H9 (cell line): ENCODE data around the gene POR. TPM values are rescaled to one million over a fixed set of nuclear protein-coding genes. Genes with fewer than 3 reads are reported as not detected.

Experiments used
- DNase-seq: peaks from one replicate; pipeline ENCODE4 v3.0.0-alpha.2; 2017
- H2AFZ ChIP-seq: one replicate; pipeline ENCODE4 v1.6.1; 2013; ENCODE audit warnings: mild to moderate bottlenecking, low read length, control low read depth, moderate library complexity
- H2AK5ac ChIP-seq: 2 replicates; pipeline ENCODE4 v1.6.1; 2013; ENCODE audit warnings: low read length, control low read depth, mixed read lengths; ENCODE audit not compliant: insufficient read length
- H2BK120ac ChIP-seq: one replicate; pipeline ENCODE4 v1.6.1; 2013; ENCODE audit warnings: low read depth, mild to moderate bottlenecking, low read length, control low read depth, inconsistent platforms; ENCODE audit not compliant: poor library complexity, severe bottlenecking
- H2BK12ac ChIP-seq: 2 replicates; pipeline ENCODE4 v1.6.1; 2013; ENCODE audit warnings: low read length, control low read depth, mixed read lengths, low read depth; ENCODE audit not compliant: insufficient read length
- H2BK15ac ChIP-seq: 2 replicates; pipeline ENCODE4 v1.6.1; 2013; ENCODE audit warnings: low read depth, low read length, control low read depth
- H2BK20ac ChIP-seq: one replicate; pipeline ENCODE4 v1.6.1; 2013; ENCODE audit warnings: low read depth, mild to moderate bottlenecking, low read length, control low read depth, inconsistent platforms; ENCODE audit not compliant: poor library complexity, severe bottlenecking
- H2BK5ac ChIP-seq: 2 replicates; pipeline ENCODE4 v1.6.1; 2013; ENCODE audit warnings: low read length, control low read depth, mixed read lengths; ENCODE audit not compliant: insufficient read length
- H3K14ac ChIP-seq: 2 replicates; pipeline ENCODE4 v1.6.1; 2013; ENCODE audit warnings: low read length, control low read depth; ENCODE audit not compliant: insufficient read depth
- H3K18ac ChIP-seq: 2 replicates; pipeline ENCODE4 v1.6.1; 2013; ENCODE audit warnings: low read depth, mild to moderate bottlenecking, mixed read lengths, low read length, control low read depth; ENCODE audit not compliant: insufficient read length
- H3K23ac ChIP-seq: 2 replicates; pipeline ENCODE4 v1.6.1; 2013; ENCODE audit warnings: low read length, control low read depth, mixed read lengths, low read depth; ENCODE audit not compliant: insufficient read length
- H3K23me2 ChIP-seq: 2 replicates; pipeline ENCODE4 v1.6.1; 2013; ENCODE audit warnings: low read depth, mild to moderate bottlenecking, mixed read lengths, low read length, control low read depth; ENCODE audit not compliant: insufficient read length, poor library complexity, severe bottlenecking
- H3K27ac ChIP-seq: 2 replicates; pipeline ENCODE4 v1.5.1; 2013; ENCODE audit warnings: low read length, control low read depth, mixed read lengths, low read depth; ENCODE audit not compliant: insufficient read length
- H3K27me3 ChIP-seq: 2 replicates; pipeline ENCODE4 v1.6.1; 2013; ENCODE audit warnings: low read length, control low read depth, inconsistent platforms; ENCODE audit not compliant: insufficient read depth
- H3K4ac ChIP-seq: 2 replicates; pipeline ENCODE4 v1.6.1; 2013; ENCODE audit warnings: low read depth, mild to moderate bottlenecking, control low read depth, inconsistent platforms, low read length, moderate library complexity
- H3K4me1 ChIP-seq: 2 replicates; pipeline ENCODE4 v1.6.1; 2013; ENCODE audit warnings: low read length, control low read depth, inconsistent platforms; ENCODE audit not compliant: insufficient read depth
- H3K4me2 ChIP-seq: 2 replicates; pipeline ENCODE4 v1.6.1; 2013; ENCODE audit warnings: low read length, control low read depth, mixed read lengths; ENCODE audit not compliant: insufficient read length, insufficient read depth
- H3K56ac ChIP-seq: 2 replicates; pipeline ENCODE4 v1.6.1; 2013; ENCODE audit warnings: low read depth, mild to moderate bottlenecking, mixed read lengths, low read length, control low read depth; ENCODE audit not compliant: insufficient read length
- H3K79me1 ChIP-seq: 2 replicates; pipeline ENCODE4 v1.6.1; 2013; ENCODE audit warnings: low read depth, mild to moderate bottlenecking, moderate library complexity, low read length, control low read depth, inconsistent platforms; ENCODE audit not compliant: insufficient read depth, poor library complexity, severe bottlenecking
- H3K79me2 ChIP-seq: 2 replicates; pipeline ENCODE4 v1.6.1; 2013; ENCODE audit warnings: low read length, control low read depth, inconsistent platforms; ENCODE audit not compliant: insufficient read depth
- H3K9ac ChIP-seq: 2 replicates; pipeline ENCODE4 v1.6.1; 2013; ENCODE audit warnings: low read length, control low read depth, mixed read lengths; ENCODE audit not compliant: insufficient read length; ENCODE audit errors: extremely low read depth
- H3K9me3 ChIP-seq: one replicate; pipeline ENCODE4 v1.6.1; 2013; ENCODE audit warnings: low read depth, low read length, inconsistent platforms; ENCODE audit not compliant: control insufficient read depth
- H3T11ph ChIP-seq: one replicate; pipeline ENCODE4 v1.6.1; 2013; ENCODE audit warnings: mild to moderate bottlenecking, low read length, control low read depth, inconsistent platforms
- H4K20me1 ChIP-seq: one replicate; pipeline ENCODE4 v1.6.1; 2013; ENCODE audit not compliant: control insufficient read depth, insufficient read length, insufficient read depth
- H4K5ac ChIP-seq: 2 replicates; pipeline ENCODE4 v1.6.1; 2013; ENCODE audit warnings: low read depth, mild to moderate bottlenecking, mixed read lengths, low read length, control low read depth; ENCODE audit not compliant: insufficient read length
- H4K8ac ChIP-seq: replicated peaks from 2 replicates; pipeline ENCODE4 v1.6.1; 2013; ENCODE audit warnings: low read length, control low read depth, mixed read lengths, low read depth; ENCODE audit not compliant: insufficient read length
- H4K91ac ChIP-seq: 2 replicates; pipeline ENCODE4 v1.6.1; 2013; ENCODE audit warnings: low read depth, mild to moderate bottlenecking, moderate library complexity, mixed read lengths, low read length, control low read depth; ENCODE audit not compliant: insufficient read length
- H3K27ac Mint-ChIP-seq, 3 experiments: 2 replicates in 2 of 3; 3 replicates in 1 of 3; pipeline ENCODE4 v1.8.0; 2020 to 2021; ENCODE audit warnings: mixed read lengths in 3 of 3, mild to moderate bottlenecking in 1 of 3, moderate library complexity in 1 of 3
- H3K27me3 Mint-ChIP-seq: 2 replicates; pipeline ENCODE4 v1.8.0; 2021; ENCODE audit warnings: low read depth, mild to moderate bottlenecking, moderate library complexity, mixed read lengths
- H3K36me3 Mint-ChIP-seq, 3 experiments: 2 replicates in 2 of 3; 3 replicates in 1 of 3; pipeline ENCODE4 v1.8.0; 2020 to 2021; ENCODE audit warnings: low read depth in 3 of 3, mixed read lengths in 3 of 3; ENCODE audit not compliant: insufficient read depth in 1 of 3
- H3K4me1 Mint-ChIP-seq, 2 experiments: 2 replicates each; pipeline ENCODE4 v1.8.0; 2020; ENCODE audit warnings: mixed read lengths in 2 of 2
- H3K4me3 Mint-ChIP-seq, 2 experiments: 2 replicates in 1 of 2; 3 replicates in 1 of 2; pipeline ENCODE4 v1.8.0; 2020 to 2021; ENCODE audit warnings: mild to moderate bottlenecking in 2 of 2, mixed read lengths in 2 of 2, moderate library complexity in 1 of 2
- H3K9me3 Mint-ChIP-seq, 2 experiments: 2 replicates in 1 of 2; 3 replicates in 1 of 2; pipeline ENCODE4 v1.8.0; 2020; ENCODE audit warnings: mild to moderate bottlenecking in 2 of 2, mixed read lengths in 2 of 2, moderate library complexity in 1 of 2
- WGBS: extraction: QIAGEN DNeasy Blood & Tissue Kit; methylation state at CpG from one replicate; pipeline ENCODE4 v1.1.7; 2013; ENCODE audit warnings: missing lambda C conversion rate, low lambda C conversion rate, mixed read lengths; ENCODE audit not compliant: insufficient read length; ENCODE audit errors: extremely low coverage; 5-methylcytosine and 5-hydroxymethylcytosine counted together
- total RNA-seq: library from RNA; stranded (reverse); gene quantifications from 2 replicates; pipeline ENCODE4 v1.2.1, GENCODE V29; 2021
- TF ChIP-seq, protein P1 (sequence below): fragments of 200-600 bp; sonication (generic); conservative IDR thresholded peaks from 3 replicates; pipeline ENCODE4 v1.8.0; 2021; ENCODE audit warnings: antibody characterized with exemption, mild to moderate bottlenecking

The POR gene
- total RNA-seq, 1 experiment from 2014 or later = 128 TPM

DNA sequence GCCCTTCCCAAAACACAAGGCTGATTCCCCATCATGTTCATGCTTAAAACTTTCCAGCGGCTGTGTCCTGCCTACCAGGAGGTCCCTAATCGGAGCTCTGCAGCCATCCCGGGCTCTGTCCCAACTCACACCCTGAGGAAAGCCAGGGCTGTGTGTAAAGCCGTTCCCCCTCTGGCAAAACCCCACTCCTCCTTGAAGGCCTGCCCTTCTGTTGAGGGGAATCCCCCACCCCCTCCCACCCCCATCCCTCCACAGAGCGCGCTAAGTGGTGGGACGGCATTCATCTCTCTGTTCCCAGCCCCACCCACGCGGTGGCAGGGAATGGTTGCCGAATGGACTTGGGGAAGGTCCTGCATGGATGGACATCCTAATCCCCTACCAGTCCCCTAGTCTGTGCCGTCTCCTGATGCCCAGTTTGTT, 80.1 kb downstream of the POR start:
- H2AFZ ChIP-seq = no peak overlapping the region
- no peak overlapping the region for H4K91ac ChIP-seq
- H2BK5ac ChIP-seq = no peak overlapping the region
- H4K20me1 ChIP-seq = no peaks in the 10 kb centered on the region
- no peak overlapping the region for H3K4ac ChIP-seq
- no peak overlapping the region for H3T11ph ChIP-seq
- H3K4me2 ChIP-seq = peak overlapping the region; percentile 57
- H3K14ac ChIP-seq = no peak overlapping the region
- H2BK20ac ChIP-seq = no peak overlapping the region
- no peak overlapping the region for H2BK12ac ChIP-seq
- H3K27ac ChIP-seq = no peak overlapping the region
- no peak overlapping the region for H2BK15ac ChIP-seq
- H3K18ac ChIP-seq = no peak overlapping the region
- TF ChIP-seq, protein P1, sequence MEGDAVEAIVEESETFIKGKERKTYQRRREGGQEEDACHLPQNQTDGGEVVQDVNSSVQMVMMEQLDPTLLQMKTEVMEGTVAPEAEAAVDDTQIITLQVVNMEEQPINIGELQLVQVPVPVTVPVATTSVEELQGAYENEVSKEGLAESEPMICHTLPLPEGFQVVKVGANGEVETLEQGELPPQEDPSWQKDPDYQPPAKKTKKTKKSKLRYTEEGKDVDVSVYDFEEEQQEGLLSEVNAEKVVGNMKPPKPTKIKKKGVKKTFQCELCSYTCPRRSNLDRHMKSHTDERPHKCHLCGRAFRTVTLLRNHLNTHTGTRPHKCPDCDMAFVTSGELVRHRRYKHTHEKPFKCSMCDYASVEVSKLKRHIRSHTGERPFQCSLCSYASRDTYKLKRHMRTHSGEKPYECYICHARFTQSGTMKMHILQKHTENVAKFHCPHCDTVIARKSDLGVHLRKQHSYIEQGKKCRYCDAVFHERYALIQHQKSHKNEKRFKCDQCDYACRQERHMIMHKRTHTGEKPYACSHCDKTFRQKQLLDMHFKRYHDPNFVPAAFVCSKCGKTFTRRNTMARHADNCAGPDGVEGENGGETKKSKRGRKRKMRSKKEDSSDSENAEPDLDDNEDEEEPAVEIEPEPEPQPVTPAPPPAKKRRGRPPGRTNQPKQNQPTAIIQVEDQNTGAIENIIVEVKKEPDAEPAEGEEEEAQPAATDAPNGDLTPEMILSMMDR = no peak
- H4K8ac ChIP-seq = no peak overlapping the region
- no peaks in the 10 kb centered on the region for H3K9me3 ChIP-seq
- no peak overlapping the region for H2AK5ac ChIP-seq
- Mint-ChIP-seq H3K36me3 (peaks cover 7 to 22% (median 17%) of the 10 kb centered on the region in 3 experiments), H3K27ac (peak overlapping the region; percentile 93 to 95 (median 95); a peak in 5 of 7 replicates), H3K4me3 (peak overlapping the region; percentile 58 to 78), H3K9me3 (no peaks in the 10 kb centered on the region; a peak in 1 of 5 replicates), H3K4me1 (peaks cover 19 to 35% of the 10 kb centered on the region in 2 experiments), H3K27me3 (no peaks in the 10 kb centered on the region; the same call in 1 of the 2 replicates)
- no peak overlapping the region for H3K56ac ChIP-seq
- H3K79me2 ChIP-seq = no peaks in the 10 kb centered on the region
- H2BK120ac ChIP-seq = no peak overlapping the region
- no peak for DNase-seq
- H3K9ac ChIP-seq = no peak overlapping the region
- H3K79me1 ChIP-seq = no peaks in the 10 kb centered on the region
- peaks cover 15% of the 10 kb centered on the region for H3K23me2 ChIP-seq
- no peaks in the 10 kb centered on the region for H3K27me3 ChIP-seq
- no peak overlapping the region for H3K23ac ChIP-seq
- no peaks in the 10 kb centered on the region for H3K4me1 ChIP-seq
- no peak overlapping the region for H4K5ac ChIP-seq
- WGBS = no CpG with 5 or more reads among the region's 11 CpGs
